ENCODE measurements around the gene PLS3. TPM values are rescaled to one million over a fixed set of nuclear protein-coding genes. Genes with fewer than 3 reads are reported as not detected.

PLS3 gene
- total and polyA plus RNA-seq, 2 of the 13 experiments (the other 11 are each of a cell fraction or from before 2014, with no cell fraction given), result 55.7 to 99.9 TPM

GRCh38 chrX:115693476-115693875, 132.5 kb downstream of the PLS3 start (continued):
- no peak for TF ChIP-seq ZNF318 (CRISPR knock-in tag; IDR thresholded peaks at IDR 0.05)
- TF ChIP-seq GTF3A (CRISPR knock-in tag; conservative IDR thresholded peaks at IDR 0.05), result no peak
- no peak for TF ChIP-seq PATZ1 (CRISPR knock-in tag; IDR thresholded peaks at IDR 0.05)
- no peak for TF ChIP-seq SIX1 (CRISPR knock-in tag; IDR thresholded peaks at IDR 0.05; ENCODE audit: borderline replicate concordance)
- TF ChIP-seq UBTF (CRISPR knock-in tag; IDR thresholded peaks at IDR 0.05), result no peak
- no peak for TF ChIP-seq HNRNPL (IDR thresholded peaks at IDR 0.05; ENCODE audit: low read depth, low read length)
- no peak for TF ChIP-seq ONECUT2 (CRISPR knock-in tag; IDR thresholded peaks at IDR 0.05)
- TF ChIP-seq HNRNPK (IDR thresholded peaks at IDR 0.05; ENCODE audit: low read depth, low read length, poor library complexity, severe bottlenecking), result no peak
- TF ChIP-seq ARID4A (CRISPR knock-in tag; IDR thresholded peaks at IDR 0.05; ENCODE audit: borderline replicate concordance), result no peak
